ENCODE data around the gene HSPA5.

GRCh38 chr9:125243792-125244260, 2.7 kb upstream of the HSPA5 start:
- TF ChIP-seq JUND (IDR thresholded peaks at IDR 0.05) (no peak), CTCF (IDR thresholded peaks at IDR 0.05; ENCODE audit: low read depth, low read length, missing input control) (no peak), RXRA (IDR thresholded peaks at IDR 0.05) (no peak), ATF3 (IDR thresholded peaks at IDR 0.05) (no peak), FOXA1 (IDR thresholded peaks at IDR 0.05) (no peak), SP1 (IDR thresholded peaks at IDR 0.05) (no peak), EGR1 (IDR thresholded peaks at IDR 0.05; ENCODE audit: low read depth in 2 of 2) (no peak), YY1 (IDR thresholded peaks at IDR 0.05) (no peak), TAF1 (conservative IDR thresholded peaks at IDR 0.05) (no peak)
